Raji (cell line): Measurements from ENCODE around the gene PPP1R14B.

Source experiments
- POLR2A ChIP-seq: IDR thresholded peaks from 2 replicates; pipeline ENCODE4 v1.6.1; 2011; ENCODE audit warnings: low read depth, low read length, control low read depth; ENCODE audit not compliant: insufficient read depth

The PPP1R14B gene

DNA sequence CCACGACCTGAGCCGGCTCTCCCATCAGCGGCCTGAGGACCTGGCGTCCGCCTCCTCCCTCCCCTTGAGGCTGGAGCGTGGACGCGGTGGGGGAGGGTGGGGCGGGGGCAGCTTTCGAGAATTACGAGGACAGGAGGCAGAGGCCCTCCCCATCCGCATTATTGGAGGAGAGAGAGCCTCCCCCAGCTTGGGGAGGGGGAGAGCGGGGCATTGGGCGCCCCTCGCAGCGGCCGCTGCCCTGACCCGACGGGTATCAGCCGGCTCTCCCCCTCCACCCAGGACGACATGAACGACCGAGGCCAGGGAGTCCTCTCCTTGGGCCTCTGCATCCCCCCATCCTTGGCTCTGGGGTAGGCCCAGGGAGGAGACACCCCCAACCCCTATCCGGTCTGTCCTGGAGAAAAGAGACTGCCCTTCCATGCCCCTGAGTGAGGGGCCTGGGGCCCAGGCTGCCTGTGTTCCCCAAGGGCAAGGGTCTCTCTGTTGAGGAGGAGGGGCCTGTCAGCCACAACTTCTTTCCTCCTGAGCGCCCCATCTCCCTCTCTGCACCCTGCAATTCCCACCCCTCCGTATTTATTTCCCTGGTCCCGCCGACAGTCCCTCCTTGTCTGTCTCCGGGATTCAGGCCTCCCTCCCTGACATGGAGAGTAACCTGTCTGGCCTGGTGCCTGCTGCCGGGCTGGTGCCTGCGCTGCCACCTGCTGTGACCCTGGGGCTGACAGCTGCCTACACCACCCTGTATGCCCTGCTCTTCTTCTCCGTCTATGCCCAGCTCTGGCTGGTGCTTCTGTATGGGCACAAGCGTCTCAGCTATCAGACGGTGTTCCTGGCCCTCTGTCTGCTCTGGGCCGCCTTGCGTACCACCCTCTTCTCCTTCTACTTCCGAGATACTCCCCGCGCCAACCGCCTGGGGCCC is 39.4 kb upstream of the PPP1R14B start:
- peak; percentile 45 for TF ChIP-seq POLR2A

GRCh38 chr11:64284962-64285884 is 38.5 kb upstream of the PPP1R14B start, which contains the start of gene GPR137:
GPR137 (plus strand) TSS chr11:64285848; CDS start chr11:64286525, 677 bp downstream.
- no peak; the same call in 1 of the 2 replicates for TF ChIP-seq POLR2A

- peak; percentile 48 for TF ChIP-seq POLR2A
Measured at GRCh38 chr11:64284048-64284961, 37.6 kb upstream of the PPP1R14B start, which contains the start of gene BAD. BAD (minus strand) TSS chr11:64284665; CDS start chr11:64284368, 297 bp downstream.

GRCh38 chr11:64283092-64283491 is 36.3 kb upstream of the PPP1R14B start:
- no peak for TF ChIP-seq POLR2A

DNA sequence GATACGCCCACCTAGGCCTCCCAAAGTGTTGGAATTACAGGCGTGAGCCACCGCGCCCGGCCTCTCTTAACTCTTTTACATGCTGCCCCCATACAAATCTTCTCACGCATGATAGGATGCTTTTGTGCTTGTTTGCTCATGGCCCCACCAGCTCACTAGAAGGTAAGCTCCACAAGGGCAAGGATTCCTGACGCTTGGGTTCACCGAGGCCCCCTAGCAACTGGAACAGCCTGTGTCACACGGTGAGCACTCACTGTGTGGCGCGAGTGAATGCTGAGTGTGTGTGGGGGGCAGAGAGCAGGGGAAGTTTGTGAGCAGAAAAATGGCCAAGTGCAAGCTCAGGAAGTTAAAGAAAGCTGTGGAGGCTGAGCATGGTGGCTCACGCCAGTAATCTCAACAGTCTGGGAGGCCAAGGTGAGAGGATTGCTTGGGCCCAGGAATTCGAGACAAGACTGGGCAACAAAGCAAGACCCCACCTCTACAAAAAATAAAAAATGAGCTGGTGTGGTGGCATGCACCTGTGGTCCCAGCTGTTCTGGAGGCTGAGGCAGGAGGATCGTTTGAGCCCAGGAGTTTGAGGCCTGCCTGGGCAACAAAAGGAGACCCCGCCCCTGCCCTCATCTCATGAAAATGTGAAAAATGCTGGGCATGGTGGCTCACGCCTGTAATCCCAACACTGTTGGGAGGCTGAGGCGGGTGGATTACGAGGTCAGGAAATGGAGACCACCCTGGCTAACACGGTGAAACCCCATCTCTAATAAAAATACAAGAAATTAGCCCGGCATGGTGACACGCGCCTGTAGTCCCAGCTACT is 35.4 kb upstream of the PPP1R14B start:
- TF ChIP-seq POLR2A = no peak

- no peak for TF ChIP-seq POLR2A
Measured at GRCh38 chr11:64278576-64279190, 31.9 kb upstream of the PPP1R14B start.

GRCh38 chr11:64276653-64277431 is 30.1 kb upstream of the PPP1R14B start:
- no peak for TF ChIP-seq POLR2A

- no peak for TF ChIP-seq POLR2A
Measured at GRCh38 chr11:64275841-64276240, 29.1 kb upstream of the PPP1R14B start.

DNA sequence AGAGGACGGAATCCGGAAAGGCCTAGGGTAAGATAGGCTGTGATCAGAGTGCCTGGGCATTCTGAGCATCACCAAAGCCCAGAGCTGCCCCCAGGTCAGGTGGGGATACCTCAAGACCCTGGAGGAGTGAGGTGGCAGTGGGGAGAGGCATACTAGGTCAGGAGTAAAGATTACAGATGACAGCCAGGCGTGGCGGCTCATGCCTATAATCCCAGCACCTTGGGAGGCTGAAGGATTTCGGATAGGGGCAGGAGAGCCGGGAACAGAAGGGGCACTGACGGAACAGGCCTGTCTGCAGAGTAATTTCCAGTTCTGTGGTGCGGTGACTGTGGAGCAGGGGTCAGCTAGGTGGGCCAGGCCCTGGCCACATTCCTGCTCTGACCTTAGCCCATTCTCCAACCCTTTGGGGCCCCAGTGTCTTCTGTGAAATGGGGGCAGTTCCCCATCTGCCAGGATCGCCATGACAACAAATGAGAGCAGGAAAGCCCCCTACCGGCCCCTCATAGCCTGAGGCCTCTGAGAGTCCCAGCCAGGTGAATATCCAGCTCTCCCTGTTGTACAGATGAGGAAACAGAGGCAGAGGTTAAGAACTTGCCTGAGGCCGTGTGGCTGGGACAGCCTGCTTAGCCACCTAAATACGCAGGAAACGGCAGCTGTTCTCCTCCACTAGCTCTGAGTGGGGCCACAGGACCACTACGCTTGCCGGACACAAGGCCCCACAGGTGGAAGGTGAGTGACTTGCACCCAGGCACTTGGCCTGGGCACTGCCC is 28.5 kb upstream of the PPP1R14B start:
- TF ChIP-seq POLR2A = no peak

GRCh38 chr11:64269540-64270220 is 22.9 kb upstream of the PPP1R14B start:
- peak; percentile 59 for TF ChIP-seq POLR2A

DNA sequence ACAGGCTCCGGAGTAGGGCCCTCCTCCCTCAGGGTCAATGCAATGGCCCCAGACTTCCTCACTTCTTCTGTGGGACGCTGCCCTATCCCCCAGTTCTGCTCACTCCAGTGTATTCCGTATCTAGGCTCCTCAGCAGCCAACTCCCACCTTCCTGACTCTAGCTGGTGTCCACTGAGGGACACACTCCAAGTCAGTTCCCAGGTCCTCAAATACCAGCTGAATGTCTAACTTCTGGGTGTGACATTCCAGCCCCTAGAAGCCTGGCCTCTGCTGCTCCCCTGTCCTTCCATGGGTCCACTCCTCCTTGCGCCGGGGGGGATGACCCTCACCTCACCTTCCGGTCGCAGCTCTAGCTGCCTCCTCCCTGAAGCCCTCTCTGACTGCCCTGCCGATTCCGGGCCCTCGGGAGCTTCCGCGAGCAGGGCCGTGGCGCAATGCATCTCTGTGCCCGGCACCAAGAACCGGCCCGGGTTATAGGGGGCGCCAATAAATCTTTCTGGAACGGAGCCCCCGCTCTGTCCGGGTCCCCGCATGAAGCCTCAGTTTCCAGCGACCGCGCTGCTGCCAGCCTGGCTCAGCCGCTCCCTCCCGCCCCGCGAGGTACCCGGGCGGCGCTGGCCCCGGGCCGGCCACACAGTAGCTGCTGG is 22.3 kb upstream of the PPP1R14B start:
- TF ChIP-seq POLR2A = no peak
